Activated CD8-positive, alpha-beta memory T cell treated with anti-CD3 and anti-CD28 coated beads, Interleukin-2, amount 10 ng/mL, durations not matched to agents 7 days and 5 days (primary cell): ENCODE measurements around the gene MICU1. TPM values are rescaled to one million over a fixed set of nuclear protein-coding genes. Genes with fewer than 3 reads are reported as not detected.

Experiments
- ATAC-seq: fragments of 150-1000 bp; cut with Tn5 transposase; one replicate; pipeline ENCODE4 v1.10.0; 2021; ENCODE audit warnings: moderate library complexity
- CTCF ChIA-PET: fragments of 350-600 bp; sonication (Branson Sonifier 250); formaldehyde crosslinking; loops from one replicate; lab custom pipeline; 2021; ENCODE audit warnings: antibody characterized with exemption; lab: Charles Lee
- DNase-seq: peaks from one replicate; pipeline ENCODE4 v3.0.0-alpha.2; 2020
- H3K27ac Mint-ChIP-seq: one replicate; pipeline ENCODE4 v1.8.0; 2021; ENCODE audit warnings: mild to moderate bottlenecking, mixed read lengths
- H3K27me3 Mint-ChIP-seq: one replicate; pipeline ENCODE4 v1.8.0; 2021; ENCODE audit warnings: mixed read lengths
- H3K36me3 Mint-ChIP-seq: one replicate; pipeline ENCODE4 v1.8.0; 2021; ENCODE audit warnings: mild to moderate bottlenecking, mixed read lengths
- H3K4me1 Mint-ChIP-seq: one replicate; pipeline ENCODE4 v1.8.0; 2021; ENCODE audit warnings: mixed read lengths
- H3K4me3 Mint-ChIP-seq: one replicate; pipeline ENCODE4 v1.8.0; 2021; ENCODE audit warnings: mild to moderate bottlenecking, moderate library complexity, mixed read lengths
- H3K9me3 Mint-ChIP-seq: one replicate; pipeline ENCODE4 v1.8.0; 2022; ENCODE audit warnings: low read depth, mixed read lengths
- total RNA-seq, 2 experiments: library from RNA; stranded (reverse); gene quantifications; one replicate each; pipeline ENCODE4 v1.2.3, GENCODE V29; 2021

Gene MICU1
- total RNA-seq, 2 experiments from 2014 or later: 25.9 to 27.2 TPM

DNA sequence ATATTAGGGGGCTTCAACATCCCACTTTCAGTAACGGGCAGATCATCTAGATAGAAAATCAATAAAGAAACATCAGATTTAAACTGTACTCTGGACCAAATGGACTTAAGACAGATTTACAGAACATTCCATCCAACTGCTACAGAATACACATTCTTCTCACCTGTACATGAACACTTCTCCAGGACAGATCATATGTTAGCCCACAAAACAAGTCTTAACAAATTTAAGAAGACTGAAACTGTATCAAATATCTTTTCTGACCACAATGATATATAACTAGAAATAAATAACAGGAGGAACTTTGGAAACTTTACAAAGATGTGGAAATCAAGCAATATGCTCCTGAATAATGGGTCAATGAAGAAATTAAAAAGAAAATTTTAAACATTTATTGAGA lies 86.7 kb downstream of the MICU1 start:
- no peak for DNase-seq
- no peaks in the 10 kb centered on the region for H3K9me3 Mint-ChIP-seq
- ATAC-seq: no peak

DNA sequence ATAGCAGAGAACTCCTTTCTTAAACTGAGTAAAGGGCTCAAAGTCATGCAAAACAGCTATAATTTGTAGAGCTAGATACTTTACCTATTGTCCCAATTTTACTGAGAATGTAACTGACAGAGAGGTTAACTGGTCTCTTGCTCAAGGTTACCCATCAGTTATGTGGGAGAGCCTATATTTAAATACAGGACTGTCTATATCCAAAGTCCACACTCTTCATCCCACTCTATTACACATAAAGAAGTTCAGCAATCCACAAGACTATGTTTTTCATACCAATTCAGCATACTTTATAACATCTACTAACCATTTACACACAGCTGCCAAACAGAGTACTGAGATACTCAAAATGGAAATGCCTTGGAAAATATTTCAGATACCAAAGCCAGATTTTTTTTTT lies 100.2 kb downstream of the MICU1 start:
- no peak for DNase-seq
- H3K9me3 Mint-ChIP-seq: no peaks in the 10 kb centered on the region
- H3K36me3 Mint-ChIP-seq: no peaks in the 10 kb centered on the region
- H3K4me1 Mint-ChIP-seq: no peaks in the 10 kb centered on the region
- CTCF ChIA-PET: no interaction called here
- no peak for ATAC-seq
- H3K27ac Mint-ChIP-seq: no peak overlapping the region
- no peak overlapping the region for H3K4me3 Mint-ChIP-seq
- no peaks in the 10 kb centered on the region for H3K27me3 Mint-ChIP-seq

More for the DNA sequence above, 86.7 kb downstream of the MICU1 start:
- no peak overlapping the region for H3K4me3 Mint-ChIP-seq
- no peak overlapping the region for H3K27ac Mint-ChIP-seq
- CTCF ChIA-PET: no interaction called here
- peaks cover 19% of the 10 kb centered on the region for H3K36me3 Mint-ChIP-seq
- no peaks in the 10 kb centered on the region for H3K27me3 Mint-ChIP-seq
- peaks cover 4% of the 10 kb centered on the region for H3K4me1 Mint-ChIP-seq

DNA sequence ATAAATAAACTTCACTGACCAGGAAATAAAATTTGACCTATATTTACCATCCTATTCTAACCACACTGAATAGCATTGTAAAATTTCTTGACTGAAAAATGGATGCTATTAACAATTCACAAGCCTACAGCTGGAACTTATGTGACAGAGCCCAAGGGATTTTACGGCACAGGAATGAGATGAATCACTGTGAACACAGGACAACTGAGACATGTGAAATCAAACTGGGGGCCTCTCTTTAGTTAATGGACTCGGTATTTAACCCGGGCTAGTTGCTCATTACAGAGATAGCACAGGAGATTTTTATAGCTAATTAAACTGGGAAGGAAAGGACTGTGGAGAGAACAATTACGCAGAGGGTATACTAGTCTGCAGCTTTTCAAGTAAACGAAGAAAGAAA lies 100.6 kb downstream of the MICU1 start:
- ATAC-seq (no peak), DNase-seq (no peak)
- Mint-ChIP-seq H3K4me1 (no peaks in the 10 kb centered on the region), H3K36me3 (no peaks in the 10 kb centered on the region), H3K27me3 (no peaks in the 10 kb centered on the region), H3K27ac (no peak overlapping the region), H3K4me3 (no peak overlapping the region), H3K9me3 (no peaks in the 10 kb centered on the region)
- CTCF ChIA-PET: no interaction called here

DNA sequence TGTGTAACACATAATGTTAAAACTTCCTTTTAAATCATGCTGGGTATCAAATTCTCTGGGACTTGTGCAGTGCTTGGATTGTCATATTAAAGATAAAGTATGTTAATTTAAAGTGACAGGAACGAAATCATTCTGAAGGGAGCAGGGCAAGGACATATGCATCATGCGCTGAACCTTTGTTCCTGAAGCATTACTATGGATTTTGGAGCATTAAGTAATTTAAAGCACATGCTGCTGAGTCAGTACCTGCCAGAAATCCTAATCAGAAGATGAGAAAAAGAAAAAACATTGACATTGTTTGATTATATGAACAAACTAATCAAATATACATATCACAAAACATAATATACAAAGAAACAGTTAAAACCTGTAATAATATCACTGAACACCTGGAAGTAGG lies 101.4 kb downstream of the MICU1 start:
- H3K4me1 Mint-ChIP-seq: no peaks in the 10 kb centered on the region
- ATAC-seq (no peak), DNase-seq (no peak)
- no peaks in the 10 kb centered on the region for H3K27me3 Mint-ChIP-seq
- no peaks in the 10 kb centered on the region for H3K36me3 Mint-ChIP-seq
- CTCF ChIA-PET: no interaction called here
- H3K4me3 Mint-ChIP-seq: no peak overlapping the region
- no peak overlapping the region for H3K27ac Mint-ChIP-seq
- H3K9me3 Mint-ChIP-seq: no peaks in the 10 kb centered on the region

DNA sequence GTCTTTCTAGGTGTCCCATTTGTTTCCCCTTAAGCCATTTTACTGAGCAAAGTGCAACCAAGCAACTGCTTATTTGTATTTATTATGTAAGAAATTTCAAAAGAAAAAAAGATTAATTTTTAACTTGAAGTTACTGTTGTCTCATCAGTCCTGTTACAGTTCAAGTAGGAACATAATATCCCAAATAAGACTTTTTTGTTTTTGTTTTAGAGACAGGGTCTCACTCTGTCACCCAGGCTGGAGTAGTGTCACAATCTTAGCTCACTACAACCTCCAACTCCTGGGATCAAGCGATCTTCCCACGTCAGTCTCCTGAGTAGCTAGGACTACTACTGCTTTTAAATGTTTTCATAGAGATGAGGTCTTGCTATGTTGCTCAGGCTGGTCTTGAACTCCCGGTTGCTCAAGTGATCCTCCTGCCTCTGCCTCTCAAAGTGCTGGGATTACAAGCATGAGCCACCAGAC lies 101.9 kb downstream of the MICU1 start:
- CTCF ChIA-PET: no interaction called here
- H3K27ac Mint-ChIP-seq: no peak overlapping the region
- DNase-seq (no peak), ATAC-seq (no peak)
- H3K27me3 Mint-ChIP-seq: no peaks in the 10 kb centered on the region
- no peaks in the 10 kb centered on the region for H3K9me3 Mint-ChIP-seq
- H3K4me1 Mint-ChIP-seq: no peaks in the 10 kb centered on the region
- no peak overlapping the region for H3K4me3 Mint-ChIP-seq
- no peaks in the 10 kb centered on the region for H3K36me3 Mint-ChIP-seq

DNA sequence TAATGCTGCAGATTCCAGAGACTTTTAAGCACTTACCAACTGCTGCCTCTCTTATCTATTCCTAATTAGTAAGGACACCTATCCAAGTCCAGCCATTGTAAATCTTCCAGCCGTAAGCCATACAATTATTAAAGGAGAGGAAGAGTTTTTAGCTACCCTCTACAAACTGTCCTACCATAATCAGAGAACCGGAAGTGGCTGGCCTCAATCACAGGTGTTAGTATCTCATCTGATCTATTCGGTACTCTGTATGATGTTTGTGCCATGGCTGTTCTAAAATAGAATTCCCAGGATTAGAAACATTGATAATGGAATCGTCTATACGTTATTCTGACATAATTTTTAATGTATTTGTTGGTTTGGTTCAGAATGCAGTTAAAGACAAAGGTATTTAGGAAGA lies 102.8 kb downstream of the MICU1 start:
- CTCF ChIA-PET: no interaction called here
- H3K36me3 Mint-ChIP-seq: peaks cover 2% of the 10 kb centered on the region
- no peaks in the 10 kb centered on the region for H3K4me1 Mint-ChIP-seq
- no peaks in the 10 kb centered on the region for H3K9me3 Mint-ChIP-seq
- no peak overlapping the region for H3K4me3 Mint-ChIP-seq
- no peak overlapping the region for H3K27ac Mint-ChIP-seq
- no peak for ATAC-seq
- H3K27me3 Mint-ChIP-seq: no peaks in the 10 kb centered on the region
- DNase-seq: no peak

DNA sequence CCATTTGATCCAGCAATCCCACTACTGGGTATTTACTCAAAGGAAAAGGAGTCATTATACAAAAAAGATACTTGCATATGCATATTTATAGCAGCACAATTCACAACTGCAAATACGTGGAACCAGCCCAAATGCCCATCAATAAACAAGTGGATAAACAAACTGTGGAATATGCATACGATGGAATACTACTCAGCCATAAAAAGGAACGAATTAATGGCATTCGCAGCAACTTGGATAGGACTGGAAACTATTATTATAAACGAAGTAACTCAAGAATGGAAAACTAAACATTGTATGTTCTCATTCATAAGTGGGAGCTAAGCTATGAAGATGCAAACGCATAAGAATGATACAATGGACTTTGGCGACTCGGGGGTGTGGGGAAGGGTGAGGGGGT lies 108.6 kb downstream of the MICU1 start:
- Mint-ChIP-seq H3K4me3 (no peak overlapping the region), H3K4me1 (no peaks in the 10 kb centered on the region), H3K27me3 (no peaks in the 10 kb centered on the region), H3K36me3 (peaks cover 10% of the 10 kb centered on the region), H3K9me3 (no peaks in the 10 kb centered on the region), H3K27ac (no peak overlapping the region)
- ATAC-seq: no peak
- no peak for DNase-seq
- CTCF ChIA-PET: no interaction called here

DNA sequence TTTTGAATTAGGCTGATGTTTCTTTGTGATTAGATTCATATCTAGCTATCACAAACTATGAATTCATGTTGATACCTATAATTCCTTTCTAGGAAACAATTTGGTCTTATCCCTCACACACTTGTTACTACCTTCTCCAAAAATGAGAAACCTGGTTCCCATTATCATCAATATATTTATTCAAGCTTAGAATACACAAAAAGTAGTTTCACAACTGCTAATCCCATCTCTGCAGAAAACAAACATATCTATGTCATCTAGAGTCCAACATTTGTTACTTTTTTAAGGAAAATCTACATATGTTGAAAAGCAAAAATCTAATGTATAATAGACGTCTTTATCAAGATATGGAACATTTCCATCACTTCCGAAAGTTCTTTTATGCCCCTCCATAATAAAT lies 110.4 kb downstream of the MICU1 start:
- CTCF ChIA-PET: no interaction called here
- DNase-seq (no peak), ATAC-seq (no peak)
- H3K27me3 Mint-ChIP-seq: no peaks in the 10 kb centered on the region
- no peak overlapping the region for H3K4me3 Mint-ChIP-seq
- H3K27ac Mint-ChIP-seq: no peak overlapping the region
- H3K9me3 Mint-ChIP-seq: no peaks in the 10 kb centered on the region
- peaks cover 10% of the 10 kb centered on the region for H3K36me3 Mint-ChIP-seq
- H3K4me1 Mint-ChIP-seq: no peaks in the 10 kb centered on the region

DNA sequence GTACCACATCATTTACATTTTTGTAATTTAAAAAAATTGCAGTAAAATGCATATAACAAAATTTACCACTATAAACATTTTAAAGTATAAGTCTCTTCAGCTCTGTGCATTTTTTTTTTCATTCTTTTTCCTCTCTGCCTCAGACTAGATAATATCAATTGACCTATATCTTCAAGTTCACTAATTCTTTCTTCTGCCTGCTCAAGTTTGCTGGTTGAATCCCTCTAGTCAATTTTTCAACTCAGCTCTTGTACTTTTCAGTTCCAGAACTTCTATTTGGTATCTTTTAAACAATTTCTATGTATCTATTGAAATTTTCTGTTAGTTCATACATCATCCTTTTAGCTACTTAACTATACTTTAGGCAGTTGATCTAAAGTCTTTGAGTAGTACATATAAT lies 112.0 kb downstream of the MICU1 start:
- no peaks in the 10 kb centered on the region for H3K9me3 Mint-ChIP-seq
- H3K27ac Mint-ChIP-seq: no peak overlapping the region
- no peaks in the 10 kb centered on the region for H3K27me3 Mint-ChIP-seq
- DNase-seq: no peak
- peaks cover 10% of the 10 kb centered on the region for H3K36me3 Mint-ChIP-seq
- no peak for ATAC-seq
- CTCF ChIA-PET: no interaction called here
- H3K4me3 Mint-ChIP-seq: no peak overlapping the region
- peaks cover 7% of the 10 kb centered on the region for H3K4me1 Mint-ChIP-seq

DNA sequence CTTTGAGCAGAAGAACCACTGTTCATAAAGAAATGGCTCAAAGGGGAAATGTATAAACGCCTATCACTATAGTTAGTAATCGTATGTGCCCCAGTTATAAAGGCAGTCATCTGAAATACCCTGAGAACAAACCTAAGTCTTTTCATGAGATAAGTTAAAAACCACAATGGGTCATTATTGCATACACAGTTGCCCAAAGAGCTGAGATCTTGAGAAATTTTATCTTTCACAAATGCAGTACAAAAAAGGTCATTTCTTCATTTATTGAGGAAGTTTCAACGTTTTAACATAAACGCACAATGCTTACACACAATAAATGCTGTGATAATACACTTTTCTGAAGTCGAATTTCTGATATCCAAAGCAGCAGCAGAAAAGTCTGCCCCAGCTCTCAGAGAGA lies 114.4 kb downstream of the MICU1 start:
- Mint-ChIP-seq H3K9me3 (no peaks in the 10 kb centered on the region), H3K36me3 (peaks cover 8% of the 10 kb centered on the region), H3K27ac (no peak overlapping the region), H3K4me1 (peaks cover 8% of the 10 kb centered on the region), H3K27me3 (no peaks in the 10 kb centered on the region), H3K4me3 (no peak overlapping the region)
- CTCF ChIA-PET: no interaction called here
- DNase-seq (no peak), ATAC-seq (no peak)

DNA sequence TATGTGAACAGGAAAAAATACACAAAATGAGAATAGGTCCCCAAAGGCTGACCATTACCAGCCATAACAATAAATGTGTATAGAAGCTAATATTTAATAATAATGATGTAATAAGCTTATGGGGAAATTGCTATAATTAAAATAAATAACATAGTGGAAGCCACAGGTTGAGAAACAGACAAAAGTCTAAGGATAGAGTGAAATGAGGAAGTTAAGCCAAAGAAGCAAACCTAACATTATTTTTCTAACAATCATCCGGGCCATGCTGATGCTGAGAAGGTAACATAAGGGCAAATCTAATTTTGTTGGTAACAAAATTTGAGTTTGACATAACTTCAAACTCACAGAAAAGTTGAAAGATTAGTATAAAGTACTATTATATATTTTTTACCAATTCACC lies 115.9 kb downstream of the MICU1 start:
- Mint-ChIP-seq H3K4me1 (peaks cover 8% of the 10 kb centered on the region), H3K36me3 (peaks cover 13% of the 10 kb centered on the region), H3K27me3 (no peaks in the 10 kb centered on the region), H3K27ac (no peak overlapping the region), H3K9me3 (no peaks in the 10 kb centered on the region), H3K4me3 (no peak overlapping the region)
- no peak for ATAC-seq
- DNase-seq: no peak
- CTCF ChIA-PET: interaction anchor here (0.6 kb wide), 1 partner anchor 246 kb away, joined by 3 read pairs; no protein-coding TSS in a partner anchor

DNA sequence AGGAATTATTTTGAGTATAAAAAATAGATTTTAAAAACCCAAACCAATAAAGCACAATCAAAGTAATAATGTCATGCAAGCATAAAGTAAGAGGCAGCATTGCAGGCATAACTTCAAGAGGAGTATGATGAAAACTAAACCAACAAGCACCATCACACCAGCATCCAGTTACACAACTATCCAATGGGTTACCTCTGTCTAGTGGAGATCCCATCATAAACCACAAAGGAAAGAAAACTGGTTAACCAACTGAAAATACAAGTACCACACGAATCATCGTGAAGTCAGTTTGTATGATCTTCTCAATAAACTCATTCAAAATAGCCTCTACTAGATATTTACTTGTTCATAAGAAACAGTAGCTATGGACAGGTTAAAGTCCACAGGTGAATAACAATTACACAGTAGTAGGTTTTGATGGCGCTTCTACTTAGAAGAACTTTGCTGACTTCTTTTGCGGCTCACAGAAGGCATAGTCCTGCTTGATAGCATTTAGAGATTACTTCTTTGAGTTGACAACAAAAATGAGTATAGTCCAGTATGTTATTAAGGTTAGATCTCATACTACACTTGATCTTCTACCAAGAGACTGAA lies 116.6 kb downstream of the MICU1 start:
- H3K27me3 Mint-ChIP-seq: no peaks in the 10 kb centered on the region
- H3K36me3 Mint-ChIP-seq: peaks cover 13% of the 10 kb centered on the region
- H3K4me1 Mint-ChIP-seq: peaks cover 8% of the 10 kb centered on the region
- no peak for DNase-seq
- H3K9me3 Mint-ChIP-seq: no peaks in the 10 kb centered on the region
- CTCF ChIA-PET: no interaction called here
- H3K27ac Mint-ChIP-seq: no peak overlapping the region
- H3K4me3 Mint-ChIP-seq: no peak overlapping the region
- peak; percentile 20 for ATAC-seq

DNA sequence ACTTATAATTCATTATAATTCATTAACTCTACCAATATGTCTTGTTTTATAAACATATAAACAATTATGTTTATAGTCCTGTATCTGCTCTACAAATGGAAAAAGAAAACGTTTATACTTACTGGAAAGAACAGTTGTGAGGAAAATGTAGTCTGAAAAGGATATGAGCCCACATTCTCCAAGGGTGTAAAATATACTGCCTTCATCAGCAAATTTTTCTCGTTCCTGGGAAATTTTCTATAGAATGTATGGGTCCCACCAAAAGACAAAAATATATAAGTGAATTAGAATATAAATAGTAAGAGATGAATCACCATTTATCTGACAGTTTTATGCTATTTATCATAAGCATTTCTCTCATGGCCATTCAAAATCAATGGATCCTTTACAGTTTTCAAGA lies 117.8 kb downstream of the MICU1 start:
- ATAC-seq: no peak
- no peak for DNase-seq
- no peak overlapping the region for H3K27ac Mint-ChIP-seq
- peaks cover 3% of the 10 kb centered on the region for H3K9me3 Mint-ChIP-seq
- H3K36me3 Mint-ChIP-seq: peaks cover 17% of the 10 kb centered on the region
- CTCF ChIA-PET: no interaction called here
- H3K4me1 Mint-ChIP-seq: peaks cover 8% of the 10 kb centered on the region
- no peaks in the 10 kb centered on the region for H3K27me3 Mint-ChIP-seq
- H3K4me3 Mint-ChIP-seq: no peak overlapping the region

DNA sequence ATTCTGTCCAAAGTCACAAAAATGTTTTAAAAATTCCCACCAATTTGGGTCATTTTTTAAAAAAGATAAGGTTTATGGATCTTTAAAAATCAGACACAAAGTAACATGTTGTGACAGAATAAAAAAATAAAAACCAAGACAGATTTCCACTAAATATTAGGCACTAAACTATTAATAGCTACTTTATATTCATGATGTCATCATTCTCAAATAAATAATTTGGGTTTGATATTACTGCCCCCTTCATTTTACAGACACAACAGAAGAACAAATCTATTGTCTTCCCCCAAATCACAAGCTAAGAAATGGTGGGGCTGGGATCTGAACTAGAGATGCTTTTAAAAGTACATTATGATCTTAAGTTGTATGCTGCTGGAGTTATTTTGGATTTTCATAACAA lies 119.4 kb downstream of the MICU1 start:
- no peak for ATAC-seq
- peaks cover 3% of the 10 kb centered on the region for H3K9me3 Mint-ChIP-seq
- H3K27ac Mint-ChIP-seq: no peak overlapping the region
- no peak for DNase-seq
- H3K36me3 Mint-ChIP-seq: peaks cover 20% of the 10 kb centered on the region
- CTCF ChIA-PET: no interaction called here
- H3K4me3 Mint-ChIP-seq: no peak overlapping the region
- no peaks in the 10 kb centered on the region for H3K27me3 Mint-ChIP-seq
- peaks cover 8% of the 10 kb centered on the region for H3K4me1 Mint-ChIP-seq

DNA sequence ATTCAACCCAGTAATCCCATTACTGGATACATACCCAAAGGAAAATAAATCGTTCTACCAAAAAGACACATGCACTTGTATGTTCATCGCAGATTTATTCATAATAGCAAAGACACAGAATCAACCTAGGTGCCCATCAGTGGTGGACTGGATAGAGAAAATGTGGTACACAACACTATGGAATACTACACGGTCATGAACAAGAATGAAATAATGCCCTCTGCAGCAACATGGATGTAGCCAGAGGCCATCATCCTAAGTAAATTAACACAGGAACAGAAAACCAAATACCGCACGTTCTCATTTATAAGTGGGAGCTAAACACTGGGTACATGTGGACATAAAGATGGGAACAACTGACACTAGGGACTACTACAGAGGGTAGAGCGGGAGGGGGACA lies 120.4 kb downstream of the MICU1 start:
- DNase-seq: no peak
- no peak overlapping the region for H3K4me3 Mint-ChIP-seq
- peaks cover 20% of the 10 kb centered on the region for H3K36me3 Mint-ChIP-seq
- CTCF ChIA-PET: no interaction called here
- H3K27me3 Mint-ChIP-seq: no peaks in the 10 kb centered on the region
- peaks cover 3% of the 10 kb centered on the region for H3K9me3 Mint-ChIP-seq
- H3K4me1 Mint-ChIP-seq: peaks cover 8% of the 10 kb centered on the region
- H3K27ac Mint-ChIP-seq: no peak overlapping the region
- ATAC-seq: no peak
